HG03432 (cell line): ENCODE data around the gene LAMA5.

ENCODE experiments used
- ATAC-seq: cut with Tn5 transposase; IDR thresholded peaks from one replicate; pipeline ENCODE4 v1.9.1; 2021; ENCODE audit warnings: mild to moderate bottlenecking, moderate library complexity; ENCODE audit not compliant: unreplicated experiment

The LAMA5 gene

DNA sequence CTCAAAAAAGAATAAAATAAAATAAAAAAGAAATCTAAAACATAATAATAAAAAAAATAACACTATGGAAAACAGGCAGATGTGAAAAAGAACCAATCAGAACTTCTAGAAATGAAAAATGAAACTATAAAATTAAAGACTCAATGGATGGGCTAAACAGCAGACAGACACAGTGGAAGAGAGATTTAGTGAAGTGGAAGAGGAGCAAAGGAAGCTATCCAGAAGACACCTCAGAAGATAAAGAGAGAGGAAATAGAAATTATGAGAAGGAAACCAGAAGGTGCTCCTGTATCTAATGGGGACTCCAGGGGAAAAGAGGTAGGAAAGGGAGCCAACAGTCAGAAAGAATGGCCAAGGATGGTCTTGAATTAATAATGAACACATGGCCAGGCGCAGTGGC is 18.5 kb downstream of the LAMA5 start:
- no peak for ATAC-seq

- no peak for ATAC-seq
Measured at GRCh38 chr20:62347445-62347844, 19.7 kb downstream of the LAMA5 start.

GRCh38 chr20:62347151-62347404 is 20.0 kb downstream of the LAMA5 start:
- no peak for ATAC-seq

GRCh38 chr20:62346398-62347150 is 20.5 kb downstream of the LAMA5 start:
- ATAC-seq, result no peak

DNA sequence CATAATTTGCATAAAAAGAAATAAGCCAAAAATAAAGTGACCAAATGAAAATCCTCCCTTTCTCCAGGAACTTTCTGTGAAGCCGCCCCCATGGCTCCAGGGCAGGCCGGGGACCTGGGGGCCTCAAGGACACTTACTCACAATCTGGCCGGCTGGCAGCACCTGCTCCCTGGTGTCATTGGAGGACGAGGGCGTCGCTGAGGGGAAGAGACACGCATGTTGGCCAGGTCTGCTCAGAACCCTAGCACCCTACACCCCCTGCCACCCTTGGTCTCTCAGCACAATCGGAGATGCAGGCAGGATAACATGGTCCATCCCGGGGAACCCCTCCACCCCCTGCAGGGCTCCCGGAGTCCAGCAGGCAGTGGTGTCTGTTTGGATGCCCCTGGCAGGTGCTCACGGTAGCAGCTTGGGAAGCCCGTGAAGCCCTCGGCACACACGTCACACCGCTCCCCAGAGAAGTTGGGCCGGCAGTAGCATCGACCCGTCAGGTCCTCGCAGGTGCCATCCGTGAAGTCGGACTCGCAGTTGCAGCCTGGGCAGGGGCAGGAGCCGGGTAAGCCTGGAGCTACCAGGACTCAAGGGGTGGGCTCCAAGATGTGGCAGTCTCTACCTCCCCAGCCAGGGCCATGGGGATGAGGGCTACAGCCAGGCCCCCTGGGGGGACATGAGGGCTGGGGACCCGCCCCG is 21.3 kb downstream of the LAMA5 start:
- no peak for ATAC-seq

DNA sequence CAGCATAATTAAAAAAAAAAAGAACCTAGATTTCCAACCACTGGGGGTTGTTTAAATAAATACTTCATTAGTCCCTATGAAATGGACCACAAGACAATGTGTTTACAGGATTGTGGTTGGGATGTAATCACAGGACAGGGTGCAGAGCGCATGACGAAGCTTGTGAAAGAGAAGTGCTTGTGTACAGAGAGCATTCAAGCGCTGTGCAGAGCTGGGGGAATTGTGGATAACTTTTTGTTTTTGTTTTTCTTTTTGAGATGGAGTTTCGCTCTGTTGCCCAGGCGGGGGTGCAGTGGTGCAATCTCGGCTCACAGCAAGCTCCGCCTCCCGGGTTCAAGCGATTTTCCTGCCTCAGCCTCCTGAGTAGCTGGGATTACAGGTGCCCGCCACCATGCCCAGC is 22.3 kb downstream of the LAMA5 start:
- no peak for ATAC-seq

DNA sequence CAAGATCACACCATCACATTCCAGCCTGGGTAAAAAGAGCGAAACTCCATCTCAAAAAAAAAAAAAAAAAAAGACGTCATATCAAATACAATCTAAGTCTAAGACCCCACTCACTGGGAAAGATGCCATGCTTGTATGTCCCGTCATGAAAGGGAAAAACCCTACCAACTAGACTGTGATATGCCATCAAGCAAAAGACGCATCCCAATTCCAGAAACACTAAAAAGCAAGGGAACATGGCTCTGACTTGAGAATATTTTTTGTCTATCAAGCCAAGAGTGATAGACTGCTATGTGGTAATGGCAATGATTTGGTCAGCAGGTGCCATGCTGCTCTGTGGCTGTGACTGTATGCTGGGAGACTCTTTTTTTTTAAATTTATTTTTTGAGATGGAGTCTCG is 23.0 kb downstream of the LAMA5 start:
- no peak for ATAC-seq

DNA sequence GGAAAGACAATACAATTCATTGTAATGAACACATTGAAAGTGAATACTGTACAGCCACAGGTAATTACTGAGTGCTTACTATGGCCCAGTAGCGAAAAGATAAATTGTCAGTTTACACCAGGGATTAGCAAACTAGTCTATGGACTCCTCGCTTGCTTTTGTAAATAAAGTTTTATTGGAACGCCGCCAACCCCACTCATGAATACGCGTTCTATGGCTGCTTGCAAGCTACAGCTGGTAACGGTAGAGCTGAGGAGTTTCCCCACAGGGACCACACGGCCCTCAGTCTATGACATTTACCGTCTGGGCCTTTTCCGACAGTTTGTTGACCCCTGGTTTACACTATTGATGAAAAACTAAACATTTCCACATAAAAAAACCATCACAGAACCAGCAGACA is 24.2 kb downstream of the LAMA5 start:
- ATAC-seq, result no peak

GRCh38 chr20:62339647-62340062 is 27.5 kb downstream of the LAMA5 start:
- ATAC-seq, result peak; percentile 79

- no peak for ATAC-seq
Measured at GRCh38 chr20:62338294-62338620, 28.9 kb downstream of the LAMA5 start.

- ATAC-seq, result peak; percentile 40
Measured at GRCh38 chr20:62337558-62338293, 29.4 kb downstream of the LAMA5 start.

GRCh38 chr20:62336775-62337557 is 30.1 kb downstream of the LAMA5 start:
- ATAC-seq, result no peak

DNA sequence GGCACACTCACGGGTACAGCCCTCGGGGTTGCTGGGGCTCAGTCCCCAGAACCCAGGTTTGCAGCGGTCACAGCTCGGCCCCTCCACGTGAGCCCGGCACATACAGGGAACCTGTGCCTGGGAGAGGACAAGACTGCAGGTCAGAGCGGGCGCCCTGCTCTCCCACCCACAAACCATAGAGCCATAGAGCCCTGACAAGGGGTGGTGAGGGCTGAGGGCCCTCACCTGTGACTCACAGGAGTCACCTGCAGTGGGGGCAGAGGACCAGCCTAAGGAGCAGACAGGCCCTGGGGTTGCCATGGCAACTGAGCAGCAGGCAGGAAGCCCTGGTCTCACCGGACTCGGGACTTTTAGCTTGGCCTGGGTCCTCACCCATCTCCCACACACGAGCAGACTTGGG is 30.8 kb downstream of the LAMA5 start:
- no peak for ATAC-seq

DNA sequence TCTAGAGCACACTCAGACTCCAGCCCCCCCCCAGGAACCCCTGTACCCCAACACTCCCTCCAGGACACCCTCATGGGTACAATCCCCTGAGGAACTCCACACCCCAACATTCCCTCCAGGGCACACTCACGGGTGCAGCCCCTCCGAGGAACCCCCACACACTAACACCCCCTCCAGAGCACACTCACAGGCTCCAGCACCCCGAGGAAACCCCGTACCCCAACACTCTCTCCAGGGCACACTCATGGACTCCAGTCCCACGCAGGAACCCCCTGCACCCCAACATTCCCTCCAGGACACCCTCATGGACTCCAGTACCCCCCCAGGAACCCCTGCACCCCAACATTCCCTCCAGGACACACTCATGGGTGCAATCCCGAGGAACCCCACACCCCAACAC is 31.6 kb downstream of the LAMA5 start:
- no peak for ATAC-seq

DNA sequence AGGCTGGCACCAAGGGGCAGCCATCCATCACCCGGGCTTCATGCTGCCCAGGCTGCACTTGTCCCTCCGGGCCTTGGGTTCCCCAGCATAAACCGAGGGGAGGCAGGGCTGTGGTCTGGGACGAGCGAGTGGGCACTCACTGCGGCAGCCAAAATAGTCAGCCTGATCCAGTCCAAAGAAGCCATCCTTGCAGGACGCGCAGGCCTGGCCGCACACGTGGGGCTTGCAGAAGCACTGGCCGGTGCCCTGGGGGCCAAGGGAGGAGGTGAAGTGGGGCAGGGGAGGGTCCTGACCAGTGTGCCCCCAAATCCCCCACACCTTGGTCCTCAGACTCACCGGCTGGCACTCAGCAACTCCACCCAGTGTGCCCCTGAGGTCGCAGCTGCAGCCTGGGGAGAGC is 32.2 kb downstream of the LAMA5 start:
- ATAC-seq, result no peak

- no peak for ATAC-seq
Measured at GRCh38 chr20:62333820-62334595, 33.1 kb downstream of the LAMA5 start.

- no peak for ATAC-seq
Measured at GRCh38 chr20:62332989-62333819, 33.9 kb downstream of the LAMA5 start.

DNA sequence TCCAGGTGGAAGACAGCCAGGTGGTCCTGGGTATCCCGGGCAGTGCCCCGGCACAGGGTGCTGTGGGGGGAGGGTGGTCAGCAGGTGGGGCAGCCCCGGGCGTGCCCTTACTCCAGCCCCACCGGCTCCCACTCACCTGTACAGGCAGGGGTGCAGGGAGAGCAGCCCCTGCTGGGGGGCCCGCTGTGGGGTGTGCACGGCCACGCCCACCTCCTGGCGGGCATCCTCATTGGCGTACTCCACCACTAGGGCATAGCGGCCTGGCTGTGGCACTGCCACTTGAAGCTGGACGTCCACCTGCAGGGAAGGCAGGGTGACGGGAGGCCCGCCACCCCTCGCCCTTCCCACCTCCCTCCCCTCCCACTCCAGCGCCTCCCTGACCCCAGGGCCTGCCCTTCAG is 34.7 kb downstream of the LAMA5 start:
- ATAC-seq, result no peak

- ATAC-seq, result no peak
Measured at GRCh38 chr20:62331347-62331746, 35.8 kb downstream of the LAMA5 start.
